ENCODE results near the gene ADISSP. TPM values are rescaled to one million over a fixed set of nuclear protein-coding genes. Genes with fewer than 3 reads are reported as not detected.

The ADISSP gene
- total RNA-seq, 1 experiment from 2014 or later, result 80.3 TPM

DNA sequence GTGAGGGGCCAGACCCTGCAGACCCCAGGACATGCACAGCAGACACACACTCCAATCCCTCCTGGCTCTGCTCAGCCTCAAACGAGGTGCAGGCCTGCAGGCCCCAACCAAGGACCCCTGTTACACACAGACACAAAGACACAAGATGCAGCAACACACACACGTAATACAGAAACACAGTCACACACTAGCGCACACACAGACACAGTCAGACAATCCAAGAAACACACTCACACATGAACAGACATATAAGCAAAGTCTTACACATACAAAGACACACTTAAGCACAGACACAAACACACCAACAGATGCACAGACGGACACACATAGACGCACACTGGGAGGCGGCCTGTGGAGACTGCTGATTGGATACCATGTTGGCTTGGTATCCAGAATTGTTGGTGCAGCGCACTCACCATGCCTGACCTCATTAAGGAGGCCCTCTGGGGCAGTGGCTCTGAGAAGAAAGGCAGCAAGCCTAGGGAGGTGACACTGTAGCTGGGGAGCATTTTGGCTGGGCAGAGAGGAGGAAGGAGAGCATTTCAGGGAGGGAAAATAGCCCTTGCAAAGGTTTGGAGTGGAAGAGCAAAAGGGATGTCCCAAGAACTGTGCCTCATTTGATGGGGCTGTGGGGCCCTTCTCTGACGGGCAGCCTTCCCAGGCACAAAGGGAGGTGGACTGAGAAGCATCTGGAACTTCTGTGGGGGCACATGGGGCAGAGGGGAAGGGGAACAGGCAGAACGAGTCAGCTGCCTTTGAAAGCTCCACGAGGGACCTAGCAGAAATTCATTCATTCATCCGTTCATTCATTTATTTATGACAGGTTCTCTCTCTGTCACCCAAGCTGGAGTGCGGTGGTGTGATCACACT, 36.5 kb downstream of the ADISSP start:
- Histone ChIP-seq H3K27ac (ENCODE audit: low read depth, low read length, poor library complexity, severe bottlenecking) (no peak overlapping the region), H3K4me3 (ENCODE audit: low read depth, low read length, poor library complexity, severe bottlenecking) (no peak overlapping the region), H3K9me3 (ENCODE audit: low read depth, low read length, poor library complexity, severe bottlenecking) (no peaks in the 10 kb centered on the region), H3K36me3 (ENCODE audit: insufficient read depth, low read length, poor library complexity, severe bottlenecking) (no peaks in the 10 kb centered on the region), H3K27me3 (replicated peaks; ENCODE audit: insufficient read depth, low read depth, low read length, poor library complexity) (no peaks in the 10 kb centered on the region), H3K4me1 (ENCODE audit: insufficient read depth, low read length, poor library complexity, severe bottlenecking) (peaks cover 9% of the 10 kb centered on the region)
- intact Hi-C loops (cut with micrococcal nuclease; ENCODE audit: unreplicated experiment), result no loop called here
- no TSS peak for BruUV-seq (replicated peaks)
- CTCF ChIA-PET, result interaction anchor here (0.7 kb wide), 1 partner anchor 29 kb away, joined by 4 read pairs; no protein-coding TSS in a partner anchor
- TF ChIP-seq, protein P1, sequence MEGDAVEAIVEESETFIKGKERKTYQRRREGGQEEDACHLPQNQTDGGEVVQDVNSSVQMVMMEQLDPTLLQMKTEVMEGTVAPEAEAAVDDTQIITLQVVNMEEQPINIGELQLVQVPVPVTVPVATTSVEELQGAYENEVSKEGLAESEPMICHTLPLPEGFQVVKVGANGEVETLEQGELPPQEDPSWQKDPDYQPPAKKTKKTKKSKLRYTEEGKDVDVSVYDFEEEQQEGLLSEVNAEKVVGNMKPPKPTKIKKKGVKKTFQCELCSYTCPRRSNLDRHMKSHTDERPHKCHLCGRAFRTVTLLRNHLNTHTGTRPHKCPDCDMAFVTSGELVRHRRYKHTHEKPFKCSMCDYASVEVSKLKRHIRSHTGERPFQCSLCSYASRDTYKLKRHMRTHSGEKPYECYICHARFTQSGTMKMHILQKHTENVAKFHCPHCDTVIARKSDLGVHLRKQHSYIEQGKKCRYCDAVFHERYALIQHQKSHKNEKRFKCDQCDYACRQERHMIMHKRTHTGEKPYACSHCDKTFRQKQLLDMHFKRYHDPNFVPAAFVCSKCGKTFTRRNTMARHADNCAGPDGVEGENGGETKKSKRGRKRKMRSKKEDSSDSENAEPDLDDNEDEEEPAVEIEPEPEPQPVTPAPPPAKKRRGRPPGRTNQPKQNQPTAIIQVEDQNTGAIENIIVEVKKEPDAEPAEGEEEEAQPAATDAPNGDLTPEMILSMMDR (conservative IDR thresholded peaks at IDR 0.05; ENCODE audit: low read depth, low read length), result no peak
- no peak for TF ChIP-seq EZH2 (IDR thresholded peaks at IDR 0.05; ENCODE audit: borderline replicate concordance, low read depth, low read length, poor library complexity, severe bottlenecking)
- POLR2A ChIA-PET (ENCODE audit: low non-redundant PET), result no interaction called here
- DNase-seq (ENCODE audit: low spot score), result no peak

GRCh38 chr20:3729811-3730540, 37.6 kb downstream of the ADISSP start:
- BruUV-seq (replicated peaks), result no TSS peak

DNA sequence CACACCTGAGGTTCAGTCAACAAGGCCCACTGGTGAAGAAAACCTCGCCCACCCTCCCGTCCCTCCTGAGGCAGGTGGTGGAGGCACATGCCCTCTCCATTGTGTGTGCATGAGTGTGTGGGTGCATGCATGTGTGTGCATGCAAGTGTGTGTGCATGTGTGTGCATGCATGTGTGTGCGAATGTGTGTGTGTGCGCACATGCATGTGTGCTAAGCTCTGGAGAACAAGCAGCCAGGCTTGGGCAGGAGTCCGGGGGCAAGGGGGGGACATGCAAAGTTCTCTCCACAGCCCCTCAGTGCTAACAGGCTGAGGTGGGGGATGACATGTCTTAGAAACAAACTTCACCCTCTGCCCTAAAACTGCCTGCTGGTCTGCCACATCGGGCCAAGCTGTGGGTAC, 38.2 kb downstream of the ADISSP start:
- CTCF ChIA-PET, result no interaction called here
- no peaks in the 10 kb centered on the region for H3K27me3 ChIP-seq (replicated peaks; ENCODE audit: insufficient read depth, low read depth, low read length, poor library complexity)
- POLR2A ChIA-PET (ENCODE audit: low non-redundant PET), result interaction anchor here (0.6 kb wide), 1 partner anchor 14 kb away, joined by 4 read pairs; no protein-coding TSS in a partner anchor

More at GRCh38 chr20:3729811-3730540, 37.6 kb downstream of the ADISSP start:
- Histone ChIP-seq H3K27ac (ENCODE audit: low read depth, low read length, poor library complexity, severe bottlenecking) (no peak overlapping the region), H3K36me3 (ENCODE audit: insufficient read depth, low read length, poor library complexity, severe bottlenecking) (no peaks in the 10 kb centered on the region), H3K27me3 (replicated peaks; ENCODE audit: insufficient read depth, low read depth, low read length, poor library complexity) (no peaks in the 10 kb centered on the region), H3K9me3 (ENCODE audit: low read depth, low read length, poor library complexity, severe bottlenecking) (no peaks in the 10 kb centered on the region), H3K4me3 (ENCODE audit: low read depth, low read length, poor library complexity, severe bottlenecking) (no peak overlapping the region), H3K4me1 (ENCODE audit: insufficient read depth, low read length, poor library complexity, severe bottlenecking) (peaks cover 9% of the 10 kb centered on the region)
- CTCF ChIA-PET, result no interaction called here
- intact Hi-C loops (cut with micrococcal nuclease; ENCODE audit: unreplicated experiment), result no loop called here
- no peak for DNase-seq (ENCODE audit: low spot score)
- TF ChIP-seq, protein P1 (conservative IDR thresholded peaks at IDR 0.05; ENCODE audit: low read depth, low read length), result no peak
- no peak for TF ChIP-seq EZH2 (IDR thresholded peaks at IDR 0.05; ENCODE audit: borderline replicate concordance, low read depth, low read length, poor library complexity, severe bottlenecking)
- POLR2A ChIA-PET (ENCODE audit: low non-redundant PET), result no interaction called here

More for the DNA sequence above, 38.2 kb downstream of the ADISSP start:
- Histone ChIP-seq H3K36me3 (ENCODE audit: insufficient read depth, low read length, poor library complexity, severe bottlenecking) (no peaks in the 10 kb centered on the region), H3K4me1 (ENCODE audit: insufficient read depth, low read length, poor library complexity, severe bottlenecking) (peaks cover 9% of the 10 kb centered on the region), H3K27ac (ENCODE audit: low read depth, low read length, poor library complexity, severe bottlenecking) (no peak overlapping the region), H3K4me3 (ENCODE audit: low read depth, low read length, poor library complexity, severe bottlenecking) (no peak overlapping the region), H3K9me3 (ENCODE audit: low read depth, low read length, poor library complexity, severe bottlenecking) (no peaks in the 10 kb centered on the region)
- no peak for DNase-seq (ENCODE audit: low spot score)
- TF ChIP-seq, protein P1 (conservative IDR thresholded peaks at IDR 0.05; ENCODE audit: low read depth, low read length), result no peak
- TF ChIP-seq EZH2 (IDR thresholded peaks at IDR 0.05; ENCODE audit: borderline replicate concordance, low read depth, low read length, poor library complexity, severe bottlenecking), result no peak
- no TSS peak for BruUV-seq (replicated peaks)
- intact Hi-C loops (cut with micrococcal nuclease; ENCODE audit: unreplicated experiment), result no loop called here
